HCT116 (cell line): Measurements from ENCODE around the gene PPP2R5C. TPM values are rescaled to one million over a fixed set of nuclear protein-coding genes. Genes with fewer than 3 reads are reported as not detected.

Experiments used
- ATAC-seq: fragments of 200-7000 bp; cut with Tn5 transposase; 2 replicates; pipeline ENCODE4 v1.9.1; 2020; ENCODE audit warnings: mild to moderate bottlenecking, moderate library complexity
- BruUV-seq: library from RNA; stranded (reverse); fragments of 400-500 nt; replicated peaks from 2 replicates; lab custom pipeline; 2021; lab: Mats Ljungman, UMichigan
- CTCF ChIA-PET: fragments of 300-600 bp; sonication (Branson Sonifier 250); formaldehyde crosslinking; loops from one replicate; lab custom pipeline; 2021; ENCODE audit warnings: antibody characterized with exemption; lab: Charles Lee
- POLR2A ChIA-PET: fragments of 300-600, 350-600 bp; sonication (Branson Sonifier 250); formaldehyde crosslinking; loops from one replicate; lab custom pipeline; 2021; ENCODE audit warnings: antibody characterized with exemption; lab: Charles Lee
- RAD21 ChIA-PET, 2 experiments: fragments of 300-600 bp; sonication (Branson Sonifier 250); formaldehyde crosslinking; loops; one replicate each; lab custom pipeline; 2023; ENCODE audit warnings: low total read pairs in 2 of 2; ENCODE audit not compliant: uncharacterized antibody in 2 of 2, unreplicated experiment in 2 of 2, low non-redundant PET in 1 of 2; lab: Charles Lee
- DNase-seq: peaks from one replicate; pipeline ENCODE4 v3.0.0-alpha.2; 2010; ENCODE audit warnings: low read depth, low spot score
- H2AFZ ChIP-seq: fragments of 200-600 bp; shearing (Covaris generic), sonication (generic); 2 replicates; pipeline ENCODE4 v1.6.1; 2017; ENCODE audit warnings: low read depth, mixed run types, mixed read lengths, antibody characterized with exemption, low read length; ENCODE audit not compliant: poor library complexity, severe bottlenecking
- H3K27ac ChIP-seq: 2 replicates; pipeline ENCODE4 v1.5.1; 2012; ENCODE audit warnings: low read depth, low read length
- H3K27me3 ChIP-seq: fragments of 200-600 bp; sonication (generic); 2 replicates; pipeline ENCODE4 v1.6.1; 2016; ENCODE audit warnings: mixed run types, low read length, mixed read lengths; ENCODE audit not compliant: insufficient read depth
- H3K36me3 ChIP-seq, 2 experiments: fragments of 200-500 bp in 1 of 2; fragments of 200-600 bp in 1 of 2; sonication (Bioruptor generic) in 1 of 2; sonication (generic) in 1 of 2; 2 replicates each; pipeline versions ENCODE4 v1.5.1 to v1.6.1; 2014 to 2016; ENCODE audit warnings: low read length in 2 of 2, inconsistent platforms in 1 of 2, mixed read lengths in 1 of 2, mixed run types in 1 of 2; ENCODE audit not compliant: insufficient read depth in 2 of 2, control insufficient read depth in 1 of 2
- H3K4me1 ChIP-seq, 2 experiments: fragments of 200-600 bp in 1 of 2; sonication (generic) in 1 of 2; 2 replicates each; pipeline versions ENCODE4 v1.5.1 to v1.6.1; 2012 to 2017; ENCODE audit warnings: low read length in 2 of 2, inconsistent platforms in 1 of 2, mild to moderate bottlenecking in 1 of 2, mixed read lengths in 1 of 2, mixed run types in 1 of 2, moderate library complexity in 1 of 2; ENCODE audit not compliant: insufficient read depth in 2 of 2, control insufficient read depth in 1 of 2
- H3K4me2 ChIP-seq: fragments of 200-600 bp; sonication (generic); 2 replicates; pipeline ENCODE4 v1.6.1; 2017; ENCODE audit warnings: mixed run types, low read length, mixed read lengths
- H3K4me3 ChIP-seq, 2 experiments: fragments of 200-600 bp in 1 of 2; sonication (generic) in 1 of 2; replicated peaks in 1 of 2; 2 replicates each; pipeline ENCODE4 v1.5.1; 2011 to 2016; ENCODE audit warnings: low read length in 2 of 2, control low read depth in 1 of 2, low read depth in 1 of 2, mild to moderate bottlenecking in 1 of 2, mixed read lengths in 1 of 2, mixed run types in 1 of 2
- H3K79me2 ChIP-seq: fragments of 200-600 bp; sonication (generic); 2 replicates; pipeline ENCODE4 v1.6.1; 2017; ENCODE audit warnings: mild to moderate bottlenecking, mixed run types, low read length, moderate library complexity, mixed read lengths; ENCODE audit not compliant: insufficient read depth
- H3K9ac ChIP-seq: fragments of 200-600 bp; sonication (generic); 2 replicates; pipeline ENCODE4 v1.6.1; 2016; ENCODE audit warnings: low read length, mixed read lengths
- H3K9me2 ChIP-seq: fragments of 200-600 bp; sonication (generic), shearing (Covaris generic); 2 replicates; pipeline ENCODE4 v1.6.1; 2017; ENCODE audit warnings: mixed run types, mild to moderate bottlenecking, moderate library complexity; ENCODE audit not compliant: insufficient read depth
- H3K9me3 ChIP-seq, 2 experiments: fragments of 200-500 bp in 1 of 2; fragments of 200-600 bp in 1 of 2; sonication (Bioruptor generic) in 1 of 2; sonication (generic) in 1 of 2; 2 replicates each; pipeline ENCODE4 v1.6.1; 2014 to 2017; ENCODE audit warnings: low read length in 2 of 2, mixed read lengths in 2 of 2, inconsistent platforms in 1 of 2, low read depth in 1 of 2, mild to moderate bottlenecking in 1 of 2, mixed run types in 1 of 2, moderate library complexity in 1 of 2; ENCODE audit not compliant: control insufficient read depth in 1 of 2, insufficient read depth in 1 of 2
- H4K20me1 ChIP-seq: fragments of 200-600 bp; sonication (generic), shearing (Covaris generic); 2 replicates; pipeline ENCODE4 v1.6.1; 2017; ENCODE audit warnings: mixed run types, mild to moderate bottlenecking, moderate library complexity; ENCODE audit not compliant: insufficient read depth
- CBX3 ChIP-seq: IDR thresholded peaks from 2 replicates; pipeline ENCODE4 v1.6.1; 2012; ENCODE audit warnings: low read depth
- EGR1 ChIP-seq: IDR thresholded peaks from 2 replicates; pipeline ENCODE4 v1.6.1; 2012; ENCODE audit warnings: low read depth
- ELF1 ChIP-seq: IDR thresholded peaks from 2 replicates; pipeline ENCODE4 v1.6.1; 2012; ENCODE audit warnings: low read depth, borderline replicate concordance
- JUND ChIP-seq: IDR thresholded peaks from 2 replicates; pipeline ENCODE4 v1.6.1; 2012
- POLR2AphosphoS5 ChIP-seq: IDR thresholded peaks from 2 replicates; pipeline ENCODE4 v1.6.1; 2011; ENCODE audit warnings: mild to moderate bottlenecking, low read depth, low read length, moderate library complexity
- RAD21 ChIP-seq: IDR thresholded peaks from 2 replicates; pipeline ENCODE4 v1.6.1; 2012; ENCODE audit warnings: low read depth, mild to moderate bottlenecking
- SIN3A ChIP-seq: IDR thresholded peaks from 2 replicates; pipeline ENCODE4 v1.6.1; 2012; ENCODE audit warnings: low read depth
- SP1 ChIP-seq: IDR thresholded peaks from 2 replicates; pipeline ENCODE4 v1.6.1; 2012; ENCODE audit warnings: low read depth
- SRF ChIP-seq: IDR thresholded peaks from 2 replicates; pipeline ENCODE4 v1.6.1; 2012; ENCODE audit warnings: low read depth
- TCF7L2 ChIP-seq: IDR thresholded peaks from 2 replicates; pipeline ENCODE4 v1.7.0; 2011; ENCODE audit warnings: borderline replicate concordance, inconsistent platforms; ENCODE audit not compliant: insufficient read depth, insufficient read length; ENCODE audit errors: extremely low read depth
- YY1 ChIP-seq: IDR thresholded peaks from 2 replicates; pipeline ENCODE4 v1.6.1; 2011; ENCODE audit warnings: low read length, low read depth, moderate library complexity, mild to moderate bottlenecking; ENCODE audit not compliant: insufficient replicate concordance; ENCODE audit errors: extremely low read depth
- ZFX ChIP-seq: fragments of 450-650 bp; IDR thresholded peaks from 2 replicates; pipeline ENCODE4 v1.6.1; 2017
- ZNF274 ChIP-seq: fragments of 200-500 bp; sonication (Bioruptor generic); IDR thresholded peaks from 2 replicates; pipeline ENCODE4 v1.6.1; 2014; ENCODE audit warnings: mild to moderate bottlenecking, low read depth, low read length, inconsistent platforms
- intact Hi-C: fragments of 100-400 bp; cut with micrococcal nuclease; formaldehyde crosslinking; loops from 2 replicates; pipeline ENCODE4 v1.10.0; 2022
- total RNA-seq: library from RNA; stranded (reverse); gene quantifications from one replicate; pipeline ENCODE4 v1.2.1, GENCODE V29; 2021; ENCODE audit not compliant: unreplicated experiment
- TF ChIP-seq, protein P1 (sequence below): IDR thresholded peaks from 2 replicates; pipeline ENCODE4 v1.6.1; 2012
- TF ChIP-seq, protein P2 (sequence below), 3 experiments: fragments of 200-600 bp in 1 of 3; sonication (generic) in 1 of 3; IDR thresholded peaks in 2 of 3; conservative IDR thresholded peaks in 1 of 3; 2 replicates each; pipeline ENCODE4 v1.5.1; 2012 to 2017; ENCODE audit warnings: low read depth in 2 of 3, low read length in 2 of 3, antibody characterized with exemption in 1 of 3, borderline replicate concordance in 1 of 3, control low read depth in 1 of 3, mild to moderate bottlenecking in 1 of 3, mixed read lengths in 1 of 3, mixed run types in 1 of 3, moderate library complexity in 1 of 3; ENCODE audit not compliant: insufficient read depth in 1 of 3
- TF ChIP-seq, protein P3 (sequence below): IDR thresholded peaks from 2 replicates; pipeline ENCODE4 v1.6.1; 2012; ENCODE audit warnings: low read depth

Gene PPP2R5C
- total RNA-seq, 1 experiment from 2014 or later: 117 TPM

DNA sequence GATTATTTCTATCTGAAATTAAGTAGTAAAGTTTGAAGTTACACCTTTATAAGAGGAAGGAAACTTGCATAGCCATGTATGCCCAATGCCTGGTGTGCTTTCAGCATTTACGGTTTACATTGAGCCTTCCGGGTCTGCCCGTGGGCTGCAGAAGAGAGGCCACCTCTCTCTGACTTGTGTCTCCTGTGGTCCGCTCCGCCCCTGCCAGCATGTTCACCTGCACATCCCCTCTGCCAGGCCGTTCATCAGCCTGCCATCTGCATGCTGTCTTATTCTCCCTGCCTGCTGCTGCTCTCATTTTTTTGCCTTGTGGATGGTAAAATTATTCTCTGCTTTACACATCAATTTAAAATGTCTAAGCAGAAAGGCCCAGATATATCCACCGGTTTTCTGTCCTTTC is 161.4 kb downstream of the PPP2R5C start:
- ChIA-PET POLR2A (no interaction called here), CTCF (no interaction called here), RAD21 (no interaction called here)
- Histone ChIP-seq H3K9ac (no peak overlapping the region), H3K4me3 (no peak overlapping the region), H3K9me2 (no peaks in the 10 kb centered on the region), H3K27me3 (no peaks in the 10 kb centered on the region), H2AFZ (no peak overlapping the region), H3K4me1 (no peaks in the 10 kb centered on the region), H3K79me2 (no peaks in the 10 kb centered on the region), H3K36me3 (no peaks in the 10 kb centered on the region; a peak in 2 of 4 replicates), H4K20me1 (no peaks in the 10 kb centered on the region), H3K4me2 (no peak overlapping the region), H3K9me3 (no peaks in the 10 kb centered on the region), H3K27ac (no peak overlapping the region)
- TF ChIP-seq, protein P1, sequence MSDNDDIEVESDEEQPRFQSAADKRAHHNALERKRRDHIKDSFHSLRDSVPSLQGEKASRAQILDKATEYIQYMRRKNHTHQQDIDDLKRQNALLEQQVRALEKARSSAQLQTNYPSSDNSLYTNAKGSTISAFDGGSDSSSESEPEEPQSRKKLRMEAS: no peak
- TF ChIP-seq POLR2AphosphoS5 (no peak), SRF (no peak), RAD21 (no peak), CBX3 (no peak)
- ATAC-seq (no peak), DNase-seq (no peak)
- intact Hi-C loops: no loop called here
- no TSS peak for BruUV-seq

DNA sequence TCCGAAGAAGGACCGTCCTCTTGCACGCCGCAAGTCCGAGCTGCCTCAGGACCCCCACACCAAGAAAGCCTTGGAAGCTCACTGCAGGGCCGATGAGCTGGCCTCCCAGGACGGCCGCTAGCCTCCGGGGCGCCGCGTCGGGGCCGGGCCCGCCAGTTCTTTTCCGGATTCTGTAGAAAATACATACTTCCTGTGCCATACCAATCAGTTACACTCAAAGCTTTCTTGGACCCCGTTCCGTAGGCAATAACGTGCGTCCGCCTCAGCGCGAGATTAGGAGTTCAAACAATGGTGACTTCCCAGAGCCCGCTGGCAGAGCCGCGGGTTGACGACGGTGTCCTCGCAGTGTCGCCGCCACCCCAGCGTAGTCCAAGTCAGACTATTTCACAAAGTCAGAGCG is 163.6 kb downstream of the PPP2R5C start:
- ATAC-seq (no peak), DNase-seq (no peak)
- Histone ChIP-seq H3K36me3 (no peaks in the 10 kb centered on the region; a peak in 1 of 4 replicates), H2AFZ (no peak overlapping the region), H3K27me3 (no peaks in the 10 kb centered on the region), H3K9me2 (no peaks in the 10 kb centered on the region), H3K27ac (no peak overlapping the region), H3K9ac (no peak overlapping the region), H3K9me3 (no peaks in the 10 kb centered on the region), H3K4me1 (no peaks in the 10 kb centered on the region), H3K4me2 (no peak overlapping the region), H3K79me2 (no peaks in the 10 kb centered on the region), H4K20me1 (no peaks in the 10 kb centered on the region), H3K4me3 (no peak overlapping the region)
- BruUV-seq: no TSS peak
- intact Hi-C loops: no loop called here
- POLR2A ChIA-PET: no interaction called here
- RAD21 ChIA-PET: no interaction called here
- CTCF ChIA-PET: no interaction called here
- TF ChIP-seq JUND: no peak
- TF ChIP-seq, protein P2, sequence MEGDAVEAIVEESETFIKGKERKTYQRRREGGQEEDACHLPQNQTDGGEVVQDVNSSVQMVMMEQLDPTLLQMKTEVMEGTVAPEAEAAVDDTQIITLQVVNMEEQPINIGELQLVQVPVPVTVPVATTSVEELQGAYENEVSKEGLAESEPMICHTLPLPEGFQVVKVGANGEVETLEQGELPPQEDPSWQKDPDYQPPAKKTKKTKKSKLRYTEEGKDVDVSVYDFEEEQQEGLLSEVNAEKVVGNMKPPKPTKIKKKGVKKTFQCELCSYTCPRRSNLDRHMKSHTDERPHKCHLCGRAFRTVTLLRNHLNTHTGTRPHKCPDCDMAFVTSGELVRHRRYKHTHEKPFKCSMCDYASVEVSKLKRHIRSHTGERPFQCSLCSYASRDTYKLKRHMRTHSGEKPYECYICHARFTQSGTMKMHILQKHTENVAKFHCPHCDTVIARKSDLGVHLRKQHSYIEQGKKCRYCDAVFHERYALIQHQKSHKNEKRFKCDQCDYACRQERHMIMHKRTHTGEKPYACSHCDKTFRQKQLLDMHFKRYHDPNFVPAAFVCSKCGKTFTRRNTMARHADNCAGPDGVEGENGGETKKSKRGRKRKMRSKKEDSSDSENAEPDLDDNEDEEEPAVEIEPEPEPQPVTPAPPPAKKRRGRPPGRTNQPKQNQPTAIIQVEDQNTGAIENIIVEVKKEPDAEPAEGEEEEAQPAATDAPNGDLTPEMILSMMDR (IDR thresholded peaks at IDR 0.05 in 2 of 3, conservative IDR thresholded peaks at IDR 0.05 in 1 of 3; ENCODE audit: borderline replicate concordance in 1 of 3, insufficient read depth in 1 of 3, low read depth in 2 of 3, low read length in 2 of 3): no peak
- no peak for TF ChIP-seq SP1
- TF ChIP-seq POLR2AphosphoS5: no peak
- TF ChIP-seq ZFX: no peak
- no peak for TF ChIP-seq EGR1
- TF ChIP-seq, protein P3, sequence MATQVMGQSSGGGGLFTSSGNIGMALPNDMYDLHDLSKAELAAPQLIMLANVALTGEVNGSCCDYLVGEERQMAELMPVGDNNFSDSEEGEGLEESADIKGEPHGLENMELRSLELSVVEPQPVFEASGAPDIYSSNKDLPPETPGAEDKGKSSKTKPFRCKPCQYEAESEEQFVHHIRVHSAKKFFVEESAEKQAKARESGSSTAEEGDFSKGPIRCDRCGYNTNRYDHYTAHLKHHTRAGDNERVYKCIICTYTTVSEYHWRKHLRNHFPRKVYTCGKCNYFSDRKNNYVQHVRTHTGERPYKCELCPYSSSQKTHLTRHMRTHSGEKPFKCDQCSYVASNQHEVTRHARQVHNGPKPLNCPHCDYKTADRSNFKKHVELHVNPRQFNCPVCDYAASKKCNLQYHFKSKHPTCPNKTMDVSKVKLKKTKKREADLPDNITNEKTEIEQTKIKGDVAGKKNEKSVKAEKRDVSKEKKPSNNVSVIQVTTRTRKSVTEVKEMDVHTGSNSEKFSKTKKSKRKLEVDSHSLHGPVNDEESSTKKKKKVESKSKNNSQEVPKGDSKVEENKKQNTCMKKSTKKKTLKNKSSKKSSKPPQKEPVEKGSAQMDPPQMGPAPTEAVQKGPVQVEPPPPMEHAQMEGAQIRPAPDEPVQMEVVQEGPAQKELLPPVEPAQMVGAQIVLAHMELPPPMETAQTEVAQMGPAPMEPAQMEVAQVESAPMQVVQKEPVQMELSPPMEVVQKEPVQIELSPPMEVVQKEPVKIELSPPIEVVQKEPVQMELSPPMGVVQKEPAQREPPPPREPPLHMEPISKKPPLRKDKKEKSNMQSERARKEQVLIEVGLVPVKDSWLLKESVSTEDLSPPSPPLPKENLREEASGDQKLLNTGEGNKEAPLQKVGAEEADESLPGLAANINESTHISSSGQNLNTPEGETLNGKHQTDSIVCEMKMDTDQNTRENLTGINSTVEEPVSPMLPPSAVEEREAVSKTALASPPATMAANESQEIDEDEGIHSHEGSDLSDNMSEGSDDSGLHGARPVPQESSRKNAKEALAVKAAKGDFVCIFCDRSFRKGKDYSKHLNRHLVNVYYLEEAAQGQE: no peak
- TF ChIP-seq TCF7L2: no peak
- TF ChIP-seq ZNF274: no peak
- no peak for TF ChIP-seq SRF
- TF ChIP-seq, protein P1: no peak
- no peak for TF ChIP-seq RAD21
- TF ChIP-seq CBX3: no peak
- no peak for TF ChIP-seq ELF1
- no peak for TF ChIP-seq SIN3A
- TF ChIP-seq YY1: no peak
